HCT116 (cell line): ENCODE measurements around the gene UBAP2. TPM values are rescaled to one million over a fixed set of nuclear protein-coding genes. Genes with fewer than 3 reads are reported as not detected.

Source experiments
- ATAC-seq: fragments of 200-7000 bp; cut with Tn5 transposase; 2 replicates; pipeline ENCODE4 v1.9.1; 2020; ENCODE audit warnings: mild to moderate bottlenecking, moderate library complexity
- BruUV-seq: library from RNA; stranded (reverse); fragments of 400-500 nt; replicated peaks from 2 replicates; lab custom pipeline; 2021; lab: Mats Ljungman, UMichigan
- CTCF ChIA-PET: fragments of 300-600 bp; sonication (Branson Sonifier 250); formaldehyde crosslinking; loops from one replicate; lab custom pipeline; 2021; ENCODE audit warnings: antibody characterized with exemption; lab: Charles Lee
- POLR2A ChIA-PET: fragments of 300-600, 350-600 bp; sonication (Branson Sonifier 250); formaldehyde crosslinking; loops from one replicate; lab custom pipeline; 2021; ENCODE audit warnings: antibody characterized with exemption; lab: Charles Lee
- RAD21 ChIA-PET, 2 experiments: fragments of 300-600 bp; sonication (Branson Sonifier 250); formaldehyde crosslinking; loops; one replicate each; lab custom pipeline; 2023; ENCODE audit warnings: low total read pairs in 2 of 2; ENCODE audit not compliant: uncharacterized antibody in 2 of 2, unreplicated experiment in 2 of 2, low non-redundant PET in 1 of 2; lab: Charles Lee
- DNase-seq: peaks from one replicate; pipeline ENCODE4 v3.0.0-alpha.2; 2010; ENCODE audit warnings: low read depth, low spot score
- H2AFZ ChIP-seq: fragments of 200-600 bp; shearing (Covaris generic), sonication (generic); 2 replicates; pipeline ENCODE4 v1.6.1; 2017; ENCODE audit warnings: low read depth, mixed run types, mixed read lengths, antibody characterized with exemption, low read length; ENCODE audit not compliant: poor library complexity, severe bottlenecking
- H3K27ac ChIP-seq: 2 replicates; pipeline ENCODE4 v1.5.1; 2012; ENCODE audit warnings: low read depth, low read length
- H3K27me3 ChIP-seq: fragments of 200-600 bp; sonication (generic); 2 replicates; pipeline ENCODE4 v1.6.1; 2016; ENCODE audit warnings: mixed run types, low read length, mixed read lengths; ENCODE audit not compliant: insufficient read depth
- H3K36me3 ChIP-seq, 2 experiments: fragments of 200-500 bp in 1 of 2; fragments of 200-600 bp in 1 of 2; sonication (Bioruptor generic) in 1 of 2; sonication (generic) in 1 of 2; 2 replicates each; pipeline versions ENCODE4 v1.5.1 to v1.6.1; 2014 to 2016; ENCODE audit warnings: low read length in 2 of 2, inconsistent platforms in 1 of 2, mixed read lengths in 1 of 2, mixed run types in 1 of 2; ENCODE audit not compliant: insufficient read depth in 2 of 2, control insufficient read depth in 1 of 2
- H3K4me1 ChIP-seq, 2 experiments: fragments of 200-600 bp in 1 of 2; sonication (generic) in 1 of 2; 2 replicates each; pipeline versions ENCODE4 v1.5.1 to v1.6.1; 2012 to 2017; ENCODE audit warnings: low read length in 2 of 2, inconsistent platforms in 1 of 2, mild to moderate bottlenecking in 1 of 2, mixed read lengths in 1 of 2, mixed run types in 1 of 2, moderate library complexity in 1 of 2; ENCODE audit not compliant: insufficient read depth in 2 of 2, control insufficient read depth in 1 of 2
- H3K4me2 ChIP-seq: fragments of 200-600 bp; sonication (generic); 2 replicates; pipeline ENCODE4 v1.6.1; 2017; ENCODE audit warnings: mixed run types, low read length, mixed read lengths
- H3K4me3 ChIP-seq, 2 experiments: fragments of 200-600 bp in 1 of 2; sonication (generic) in 1 of 2; replicated peaks in 1 of 2; 2 replicates each; pipeline ENCODE4 v1.5.1; 2011 to 2016; ENCODE audit warnings: low read length in 2 of 2, control low read depth in 1 of 2, low read depth in 1 of 2, mild to moderate bottlenecking in 1 of 2, mixed read lengths in 1 of 2, mixed run types in 1 of 2
- H3K79me2 ChIP-seq: fragments of 200-600 bp; sonication (generic); 2 replicates; pipeline ENCODE4 v1.6.1; 2017; ENCODE audit warnings: mild to moderate bottlenecking, mixed run types, low read length, moderate library complexity, mixed read lengths; ENCODE audit not compliant: insufficient read depth
- H3K9ac ChIP-seq: fragments of 200-600 bp; sonication (generic); 2 replicates; pipeline ENCODE4 v1.6.1; 2016; ENCODE audit warnings: low read length, mixed read lengths
- H3K9me2 ChIP-seq: fragments of 200-600 bp; sonication (generic), shearing (Covaris generic); 2 replicates; pipeline ENCODE4 v1.6.1; 2017; ENCODE audit warnings: mixed run types, mild to moderate bottlenecking, moderate library complexity; ENCODE audit not compliant: insufficient read depth
- H3K9me3 ChIP-seq, 2 experiments: fragments of 200-500 bp in 1 of 2; fragments of 200-600 bp in 1 of 2; sonication (Bioruptor generic) in 1 of 2; sonication (generic) in 1 of 2; 2 replicates each; pipeline ENCODE4 v1.6.1; 2014 to 2017; ENCODE audit warnings: low read length in 2 of 2, mixed read lengths in 2 of 2, inconsistent platforms in 1 of 2, low read depth in 1 of 2, mild to moderate bottlenecking in 1 of 2, mixed run types in 1 of 2, moderate library complexity in 1 of 2; ENCODE audit not compliant: control insufficient read depth in 1 of 2, insufficient read depth in 1 of 2
- H4K20me1 ChIP-seq: fragments of 200-600 bp; sonication (generic), shearing (Covaris generic); 2 replicates; pipeline ENCODE4 v1.6.1; 2017; ENCODE audit warnings: mixed run types, mild to moderate bottlenecking, moderate library complexity; ENCODE audit not compliant: insufficient read depth
- CBX3 ChIP-seq: IDR thresholded peaks from 2 replicates; pipeline ENCODE4 v1.6.1; 2012; ENCODE audit warnings: low read depth
- CEBPB ChIP-seq: IDR thresholded peaks from 2 replicates; pipeline ENCODE4 v1.6.1; 2012; ENCODE audit warnings: low read depth
- CTCF ChIP-seq, 3 experiments: fragments of 200-600 bp in 1 of 3; sonication (generic) in 1 of 3; IDR thresholded peaks in 2 of 3; conservative IDR thresholded peaks in 1 of 3; 2 replicates each; pipeline ENCODE4 v1.5.1; 2012 to 2017; ENCODE audit warnings: low read depth in 2 of 3, low read length in 2 of 3, antibody characterized with exemption in 1 of 3, borderline replicate concordance in 1 of 3, control low read depth in 1 of 3, mild to moderate bottlenecking in 1 of 3, mixed read lengths in 1 of 3, mixed run types in 1 of 3, moderate library complexity in 1 of 3; ENCODE audit not compliant: insufficient read depth in 1 of 3
- ELF1 ChIP-seq: IDR thresholded peaks from 2 replicates; pipeline ENCODE4 v1.6.1; 2012; ENCODE audit warnings: low read depth, borderline replicate concordance
- EZH2 ChIP-seq: fragments of 200-600 bp; sonication (generic); IDR thresholded peaks from 2 replicates; pipeline ENCODE4 v1.6.1; 2017; ENCODE audit warnings: antibody characterized with exemption, mixed run types
- EZH2phosphoT487 ChIP-seq: fragments of 200-600 bp; IDR thresholded peaks from 2 replicates; pipeline ENCODE4 v1.6.1; 2018; ENCODE audit warnings: antibody characterized with exemption, borderline replicate concordance
- JUND ChIP-seq: IDR thresholded peaks from 2 replicates; pipeline ENCODE4 v1.6.1; 2012
- POLR2A ChIP-seq: IDR thresholded peaks from 2 replicates; pipeline ENCODE4 v1.7.0; 2011; ENCODE audit warnings: borderline replicate concordance; ENCODE audit not compliant: insufficient read depth, insufficient read length; ENCODE audit errors: extremely low read depth
- POLR2AphosphoS5 ChIP-seq: IDR thresholded peaks from 2 replicates; pipeline ENCODE4 v1.6.1; 2011; ENCODE audit warnings: mild to moderate bottlenecking, low read depth, low read length, moderate library complexity
- RAD21 ChIP-seq: IDR thresholded peaks from 2 replicates; pipeline ENCODE4 v1.6.1; 2012; ENCODE audit warnings: low read depth, mild to moderate bottlenecking
- SIN3A ChIP-seq: IDR thresholded peaks from 2 replicates; pipeline ENCODE4 v1.6.1; 2012; ENCODE audit warnings: low read depth
- YY1 ChIP-seq: IDR thresholded peaks from 2 replicates; pipeline ENCODE4 v1.6.1; 2011; ENCODE audit warnings: low read length, low read depth, moderate library complexity, mild to moderate bottlenecking; ENCODE audit not compliant: insufficient replicate concordance; ENCODE audit errors: extremely low read depth
- ZNF274 ChIP-seq: fragments of 200-500 bp; sonication (Bioruptor generic); IDR thresholded peaks from 2 replicates; pipeline ENCODE4 v1.6.1; 2014; ENCODE audit warnings: mild to moderate bottlenecking, low read depth, low read length, inconsistent platforms
- intact Hi-C: fragments of 100-400 bp; cut with micrococcal nuclease; formaldehyde crosslinking; loops from 2 replicates; pipeline ENCODE4 v1.10.0; 2022
- total RNA-seq: library from RNA; stranded (reverse); gene quantifications from one replicate; pipeline ENCODE4 v1.2.1, GENCODE V29; 2021; ENCODE audit not compliant: unreplicated experiment
- TF ChIP-seq, protein P1 (sequence below): IDR thresholded peaks from 2 replicates; pipeline ENCODE4 v1.6.1; 2012
- TF ChIP-seq, protein P2 (sequence below): IDR thresholded peaks from 2 replicates; pipeline ENCODE4 v1.6.1; 2012
- TF ChIP-seq, protein P3 (sequence below): IDR thresholded peaks from 2 replicates; pipeline ENCODE4 v1.6.1; 2011; ENCODE audit warnings: mild to moderate bottlenecking, low read length, moderate library complexity; ENCODE audit not compliant: insufficient replicate concordance; ENCODE audit errors: extremely low read depth

Gene UBAP2
- total RNA-seq, 1 experiment from 2014 or later, result 51.3 TPM

GRCh38 chr9:33993104-33993503, 55.6 kb downstream of the UBAP2 start:
- Histone ChIP-seq H3K4me3 (no peak overlapping the region), H2AFZ (no peak overlapping the region), H4K20me1 (no peaks in the 10 kb centered on the region), H3K9me2 (no peaks in the 10 kb centered on the region), H3K27me3 (no peaks in the 10 kb centered on the region)
- RAD21 ChIA-PET, result no interaction called here
- TF ChIP-seq ELF1 (no peak), POLR2AphosphoS5 (no peak), CBX3 (no peak), SIN3A (no peak), YY1 (no peak), EZH2phosphoT487 (no peak)
- TF ChIP-seq, protein P1, sequence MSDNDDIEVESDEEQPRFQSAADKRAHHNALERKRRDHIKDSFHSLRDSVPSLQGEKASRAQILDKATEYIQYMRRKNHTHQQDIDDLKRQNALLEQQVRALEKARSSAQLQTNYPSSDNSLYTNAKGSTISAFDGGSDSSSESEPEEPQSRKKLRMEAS, result no peak
- TF ChIP-seq, all 23 proteins: peak for 0
- peaks cover 58% of the 10 kb centered on the region for H3K79me2 ChIP-seq
- peaks cover 0 to 7% of the 10 kb centered on the region in 2 experiments; a peak in 1 of 4 replicates for H3K4me1 ChIP-seq
- DNase-seq, result no peak
- no peak overlapping the region for H3K9ac ChIP-seq
- intact Hi-C loops, result no loop called here
- H3K9me3 ChIP-seq, result no peaks in the 10 kb centered on the region
- peaks cover 17 to 25% of the 10 kb centered on the region in 2 experiments for H3K36me3 ChIP-seq
- ChIA-PET POLR2A (no interaction called here), CTCF (no interaction called here)
- ATAC-seq, result no peak
- no peak overlapping the region for H3K27ac ChIP-seq
- no peak overlapping the region for H3K4me2 ChIP-seq
- BruUV-seq, result no TSS peak

- Histone ChIP-seq H3K27ac (no peak overlapping the region), H3K4me3 (no peak overlapping the region), H3K27me3 (no peaks in the 10 kb centered on the region), H3K9me2 (no peaks in the 10 kb centered on the region), H3K4me1 (peaks cover 0 to 7% of the 10 kb centered on the region in 2 experiments; a peak in 1 of 4 replicates), H3K79me2 (peaks cover 57% of the 10 kb centered on the region), H3K36me3 (peaks cover 13 to 22% of the 10 kb centered on the region in 2 experiments), H2AFZ (no peak overlapping the region), H3K4me2 (no peak overlapping the region), H3K9me3 (no peaks in the 10 kb centered on the region), H4K20me1 (no peaks in the 10 kb centered on the region), H3K9ac (no peak overlapping the region)
- no TSS peak for BruUV-seq
- RAD21 ChIA-PET, result interaction anchor here in 1 of 2 experiments (0.6 kb wide), 1 partner anchor 31 kb away, joined by 6 read pairs; no protein-coding TSS in a partner anchor
- POLR2A ChIA-PET, result no interaction called here
- CTCF ChIA-PET, result interaction anchor here (1.2 kb wide), 1 partner anchor 13 kb away, joined by 3 read pairs; no protein-coding TSS in a partner anchor
- DNase-seq, result no peak
- intact Hi-C loops, result no loop called here
- ATAC-seq, result no peak
- TF ChIP-seq POLR2A (no peak), EZH2phosphoT487 (no peak), CEBPB (no peak), SIN3A (no peak), POLR2AphosphoS5 (no peak), CTCF (IDR thresholded peaks at IDR 0.05 in 2 of 3, conservative IDR thresholded peaks at IDR 0.05 in 1 of 3; ENCODE audit: borderline replicate concordance in 1 of 3, insufficient read depth in 1 of 3, low read depth in 2 of 3, low read length in 2 of 3) (no peak), YY1 (no peak), JUND (no peak), RAD21 (no peak), EZH2 (no peak), ZNF274 (no peak), ELF1 (no peak)
- TF ChIP-seq, protein P2, sequence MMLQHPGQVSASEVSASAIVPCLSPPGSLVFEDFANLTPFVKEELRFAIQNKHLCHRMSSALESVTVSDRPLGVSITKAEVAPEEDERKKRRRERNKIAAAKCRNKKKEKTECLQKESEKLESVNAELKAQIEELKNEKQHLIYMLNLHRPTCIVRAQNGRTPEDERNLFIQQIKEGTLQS, result no peak
- TF ChIP-seq, protein P3, sequence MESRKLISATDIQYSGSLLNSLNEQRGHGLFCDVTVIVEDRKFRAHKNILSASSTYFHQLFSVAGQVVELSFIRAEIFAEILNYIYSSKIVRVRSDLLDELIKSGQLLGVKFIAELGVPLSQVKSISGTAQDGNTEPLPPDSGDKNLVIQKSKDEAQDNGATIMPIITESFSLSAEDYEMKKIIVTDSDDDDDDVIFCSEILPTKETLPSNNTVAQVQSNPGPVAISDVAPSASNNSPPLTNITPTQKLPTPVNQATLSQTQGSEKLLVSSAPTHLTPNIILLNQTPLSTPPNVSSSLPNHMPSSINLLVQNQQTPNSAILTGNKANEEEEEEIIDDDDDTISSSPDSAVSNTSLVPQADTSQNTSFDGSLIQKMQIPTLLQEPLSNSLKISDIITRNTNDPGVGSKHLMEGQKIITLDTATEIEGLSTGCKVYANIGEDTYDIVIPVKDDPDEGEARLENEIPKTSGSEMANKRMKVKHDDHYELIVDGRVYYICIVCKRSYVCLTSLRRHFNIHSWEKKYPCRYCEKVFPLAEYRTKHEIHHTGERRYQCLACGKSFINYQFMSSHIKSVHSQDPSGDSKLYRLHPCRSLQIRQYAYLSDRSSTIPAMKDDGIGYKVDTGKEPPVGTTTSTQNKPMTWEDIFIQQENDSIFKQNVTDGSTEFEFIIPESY, result no peak
These were observed 56.1 kb downstream of the UBAP2 start for GRCh38 chr9:33992632-33993031.
